GM19397 (cell line): ENCODE results near the gene TEKTIP1.
"Not testable (repeated sequence)": the region's sequence is repeated elsewhere in the genome, so short reads cannot be mapped to it uniquely, and the experiment has no call there.

Source experiments
- ATAC-seq: cut with Tn5 transposase; IDR thresholded peaks from one replicate; pipeline ENCODE4 v1.9.1; 2021; ENCODE audit warnings: mild to moderate bottlenecking, moderate library complexity; ENCODE audit not compliant: unreplicated experiment

The TEKTIP1 gene

DNA sequence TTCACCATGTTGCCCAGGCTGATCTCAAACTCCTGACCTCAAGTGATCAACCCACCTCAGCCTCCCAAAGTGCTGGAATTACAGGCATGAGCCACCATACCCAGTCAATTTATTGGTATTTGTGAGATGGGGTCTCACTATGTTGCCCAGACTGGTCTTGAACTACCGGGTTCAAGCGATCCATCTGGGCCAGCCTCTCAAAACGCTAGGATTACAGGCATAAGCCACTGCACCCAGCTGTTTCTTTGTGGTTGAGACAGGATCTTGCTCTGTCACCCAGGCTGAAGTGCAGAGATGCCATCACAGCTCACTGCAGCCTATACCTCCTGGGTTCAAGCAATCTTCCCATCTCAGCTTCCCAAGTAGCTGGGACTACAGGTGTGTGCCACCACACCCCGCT is 42.8 kb downstream of the TEKTIP1 start:
- ATAC-seq, result not testable (repeated sequence)

DNA sequence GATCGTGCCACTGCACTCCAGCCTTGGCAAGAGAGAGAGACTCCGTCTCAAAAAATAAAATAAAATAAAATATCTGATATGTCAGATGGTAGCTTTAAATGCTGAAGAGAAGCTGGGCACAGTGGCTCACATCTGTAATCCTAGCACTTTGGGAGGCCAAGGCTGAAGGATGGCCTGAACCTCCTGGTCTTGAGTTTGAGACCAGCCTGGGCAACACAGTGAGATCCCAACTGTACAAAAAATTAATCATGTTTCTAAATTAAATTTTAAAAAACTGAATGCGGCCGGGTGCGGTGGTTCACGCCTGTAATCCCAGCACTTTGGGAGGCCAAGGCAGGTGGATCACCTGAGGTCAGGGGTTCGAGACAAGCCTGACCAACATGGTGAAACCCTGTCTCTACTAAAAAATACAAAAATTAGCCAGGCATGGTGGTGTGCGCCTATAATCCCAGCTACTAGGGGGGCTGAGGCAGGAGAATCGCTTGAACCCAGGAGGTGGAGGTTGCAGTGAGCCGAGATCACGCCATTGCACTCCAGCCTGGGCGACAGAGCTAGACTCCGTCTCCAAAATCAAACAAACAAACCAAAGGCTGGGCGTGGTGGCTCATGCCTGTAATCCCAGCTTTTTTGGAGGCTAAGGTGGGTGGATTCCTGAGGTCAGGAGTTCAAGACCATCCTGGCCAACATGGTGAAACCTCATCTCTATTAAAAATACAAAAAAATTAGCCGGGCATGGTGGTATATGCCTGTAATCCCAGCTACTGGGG is 45.2 kb downstream of the TEKTIP1 start:
- not testable (repeated sequence) for ATAC-seq

DNA sequence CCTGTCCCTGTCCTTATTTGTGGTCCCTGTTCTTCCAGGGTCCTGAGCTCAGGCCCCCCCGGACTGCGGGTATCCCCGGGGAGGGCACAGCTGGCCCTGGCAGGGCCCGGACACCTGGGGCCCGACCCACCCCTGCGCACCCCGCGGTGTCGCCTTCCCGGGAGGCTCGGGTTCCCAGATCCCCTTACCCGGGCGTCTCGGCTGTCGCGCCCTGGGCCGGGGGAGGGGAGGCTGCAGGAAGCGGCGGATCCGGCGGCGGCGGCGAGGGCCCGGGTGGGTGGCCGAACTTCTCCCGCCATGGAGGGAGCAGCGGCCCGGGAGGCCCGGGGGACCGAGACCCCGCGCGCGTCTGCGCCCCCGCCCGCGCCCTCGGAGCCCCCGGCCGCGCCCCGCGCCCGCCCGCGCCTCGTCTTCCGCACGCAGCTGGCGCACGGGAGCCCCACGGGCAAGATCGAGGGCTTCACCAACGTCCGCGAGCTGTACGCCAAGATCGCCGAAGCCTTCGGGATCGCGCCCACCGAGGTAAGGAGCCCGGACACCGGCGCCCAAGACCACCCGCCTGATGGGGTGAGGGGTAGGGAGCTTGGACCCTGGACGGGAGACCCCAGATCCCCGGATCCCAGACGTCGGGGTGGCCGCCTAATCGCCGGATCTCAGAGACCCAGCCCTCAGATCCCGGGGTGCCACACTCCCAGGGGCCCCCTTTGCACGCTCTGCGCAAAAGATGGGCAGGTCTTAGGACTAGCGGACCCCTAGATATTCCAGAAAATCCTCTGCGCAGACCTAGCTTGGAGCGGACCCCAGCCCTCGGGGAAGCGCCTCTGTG is 46.5 kb downstream of the TEKTIP1 start, which contains the start of gene GIPC3:
Gene GIPC3, plus strand, starts transcription at position 178 of the 826 bp plus-strand sequence. Its CDS starts 120 bp downstream, at position 298.
- no peak for ATAC-seq

DNA sequence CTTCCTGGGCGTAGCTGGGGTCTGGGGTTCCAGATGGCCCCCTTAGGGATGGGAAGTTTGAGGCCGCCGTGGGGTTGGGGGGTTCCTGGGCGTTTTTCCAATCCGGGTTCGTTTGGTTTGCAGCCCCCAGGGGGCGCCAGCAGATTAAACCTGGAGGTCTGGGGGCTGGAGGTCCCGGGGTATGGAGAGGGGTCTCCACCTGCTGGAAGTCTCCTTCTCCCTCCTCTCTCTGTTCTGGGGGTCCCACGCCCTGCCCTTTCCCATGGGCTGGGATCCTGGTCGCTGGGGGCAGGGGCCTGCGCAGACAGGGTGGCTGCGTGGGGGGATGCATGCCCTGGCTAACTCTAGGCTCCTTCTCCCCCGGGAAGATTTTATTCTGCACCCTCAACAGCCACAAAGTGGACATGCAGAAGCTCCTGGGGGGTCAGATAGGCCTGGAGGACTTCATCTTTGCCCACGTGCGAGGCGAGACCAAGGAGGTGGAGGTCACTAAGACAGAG is 47.2 kb downstream of the TEKTIP1 start:
- ATAC-seq, result no peak

DNA sequence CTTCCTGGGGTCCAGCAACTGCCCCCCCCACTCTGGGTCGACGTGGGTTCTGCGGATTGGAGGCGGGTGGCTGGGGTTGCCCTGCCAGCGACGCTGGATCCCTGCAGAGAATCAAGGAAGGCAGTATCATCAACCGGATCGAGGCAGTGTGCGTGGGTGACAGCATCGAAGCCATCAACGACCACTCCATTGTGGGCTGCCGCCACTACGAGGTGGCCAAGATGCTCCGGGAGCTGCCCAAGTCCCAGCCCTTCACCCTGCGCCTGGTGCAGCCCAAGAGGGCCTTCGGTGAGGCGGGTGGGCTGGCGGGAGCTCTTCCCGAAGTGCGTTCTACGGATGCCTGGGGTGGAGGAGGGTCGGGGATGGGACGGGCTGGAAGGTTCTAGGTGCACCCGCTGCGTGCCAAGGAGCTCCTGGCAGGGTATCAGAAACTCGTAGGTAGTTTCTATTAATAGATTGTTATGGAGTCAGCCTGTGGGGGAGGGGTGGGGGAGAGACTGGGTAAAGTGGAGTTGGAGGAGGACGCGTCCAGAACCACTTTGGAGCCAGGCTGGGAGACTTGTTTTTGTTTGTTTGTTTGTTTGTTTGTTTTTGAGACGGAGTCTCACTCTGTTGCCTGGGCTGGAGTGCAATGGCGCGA is 47.9 kb downstream of the TEKTIP1 start:
- no peak for ATAC-seq

DNA sequence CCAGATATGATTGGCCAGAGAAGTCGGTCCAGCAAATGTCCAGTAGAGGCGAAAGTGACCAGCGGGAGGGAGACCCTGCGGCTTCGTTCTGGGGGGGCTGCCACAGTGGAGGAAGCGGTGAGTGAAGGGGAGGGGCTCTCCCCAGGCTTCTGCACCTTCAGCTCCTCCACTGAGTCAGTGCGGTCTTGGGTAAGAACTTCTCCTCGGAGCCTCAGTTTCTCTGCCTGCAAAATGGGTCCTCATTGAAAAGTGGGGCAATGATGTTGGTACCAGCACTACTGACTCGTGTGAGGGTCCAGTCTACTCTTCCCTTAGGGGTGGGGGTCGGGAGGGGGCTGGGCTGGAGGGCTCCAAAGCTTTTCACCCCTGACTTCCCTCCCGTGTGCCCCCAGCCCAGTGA is 50.5 kb downstream of the TEKTIP1 start:
- ATAC-seq, result no peak

DNA sequence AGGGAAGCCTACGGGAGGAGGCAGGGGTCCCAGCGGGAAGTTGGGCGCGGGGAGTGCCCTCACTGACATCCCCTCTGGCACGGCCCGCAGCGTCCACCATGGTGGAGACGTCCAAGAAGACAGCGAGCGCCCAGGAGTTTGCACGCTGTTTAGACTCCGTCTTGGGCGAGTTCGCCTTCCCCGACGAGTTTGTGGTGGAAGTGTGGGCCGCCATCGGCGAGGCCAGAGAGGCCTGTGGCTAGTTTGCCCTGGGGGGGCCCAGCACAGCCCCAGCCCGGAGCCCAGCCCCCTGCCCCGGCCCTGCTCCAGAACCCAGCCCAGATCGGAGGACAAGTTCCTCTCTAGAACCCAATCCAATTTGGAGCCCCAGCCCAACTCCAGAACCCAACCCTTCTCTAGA is 51.0 kb downstream of the TEKTIP1 start:
- no peak for ATAC-seq

DNA sequence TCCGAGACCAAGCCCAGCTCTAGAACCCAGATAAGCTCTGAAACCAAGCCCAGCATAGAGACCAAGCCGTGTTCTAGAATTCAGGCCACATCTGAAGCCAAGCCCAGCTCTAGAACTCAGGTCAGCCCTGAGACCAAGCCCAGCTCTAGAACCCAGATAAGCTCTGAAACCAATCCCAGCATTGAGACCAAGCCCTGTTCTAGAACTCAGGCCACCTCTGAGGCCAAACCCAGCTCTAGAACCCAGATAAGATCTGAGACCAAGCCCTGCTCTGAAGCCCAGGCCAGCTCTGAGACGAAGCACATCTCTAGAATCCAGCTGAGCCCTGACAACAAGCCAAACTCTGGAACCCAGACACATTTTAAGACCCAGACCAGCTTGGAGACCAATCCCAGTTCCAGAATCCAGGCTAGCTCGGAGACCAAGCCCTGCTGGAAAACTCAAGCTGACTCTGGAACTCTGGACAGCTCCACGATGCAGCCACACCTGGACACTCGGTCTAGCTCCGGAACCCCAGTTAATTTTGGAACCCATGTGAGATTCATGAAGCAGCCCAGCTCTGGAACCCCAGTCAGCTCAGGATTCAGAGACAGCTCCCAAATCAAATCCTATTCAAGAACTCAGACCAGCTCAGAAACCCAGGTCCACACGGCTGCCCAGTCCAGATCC is 52.2 kb downstream of the TEKTIP1 start:
- no peak for ATAC-seq

DNA sequence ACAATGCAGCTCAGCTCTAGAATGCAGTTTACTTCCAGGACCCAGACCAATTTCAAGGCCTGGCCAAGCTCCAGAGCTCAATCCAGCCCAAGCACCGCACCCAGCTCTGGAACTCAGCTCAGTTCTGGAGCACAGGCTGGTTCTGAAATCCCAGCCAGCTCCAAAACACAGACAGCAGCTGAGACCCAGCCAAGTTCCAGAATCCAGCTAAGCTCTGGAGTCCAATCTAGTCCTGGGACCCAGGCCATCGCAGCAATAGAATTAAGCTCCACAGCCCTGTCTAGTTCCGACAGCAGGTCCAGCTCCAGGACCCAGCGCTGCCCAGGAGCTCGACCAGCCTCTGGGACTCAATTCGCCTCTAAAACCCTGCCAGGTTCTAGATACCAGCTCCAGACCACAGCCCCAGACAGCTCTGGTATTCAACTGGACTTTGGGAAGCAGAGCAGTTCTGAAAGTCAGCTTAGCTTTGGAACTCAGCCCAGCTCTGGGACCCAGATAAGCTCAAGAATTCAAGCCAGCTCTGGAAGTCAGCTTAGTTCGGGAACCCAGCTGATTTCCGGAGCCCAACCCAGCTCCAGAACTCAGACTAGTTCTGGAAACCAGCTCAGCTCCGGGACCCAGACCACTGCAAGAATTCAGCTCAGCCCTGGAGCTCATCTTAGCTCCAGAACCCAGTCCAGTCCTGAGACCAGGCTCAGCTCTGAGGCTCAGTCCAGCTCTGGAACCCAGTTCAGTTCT is 53.1 kb downstream of the TEKTIP1 start:
- ATAC-seq, result no peak

DNA sequence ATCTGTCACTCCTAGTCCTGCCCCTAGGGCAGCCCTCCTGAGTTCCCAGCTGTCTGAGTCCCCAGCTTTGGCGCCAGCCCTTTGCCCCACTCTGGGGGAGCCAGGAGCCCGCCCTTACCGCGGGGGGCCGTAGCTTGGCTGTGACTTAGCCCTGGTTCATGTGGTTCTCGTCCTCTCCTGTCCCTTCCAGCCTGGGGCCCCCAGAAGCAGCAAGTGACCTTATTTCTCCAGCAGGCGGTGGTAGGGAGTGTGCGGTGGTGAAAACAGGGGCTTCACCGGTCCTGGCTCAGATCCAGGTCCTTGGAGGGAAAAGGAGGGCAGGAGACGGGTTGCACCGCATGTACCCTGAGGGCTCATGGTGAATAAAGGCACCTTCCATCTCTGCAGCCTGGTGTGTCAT is 54.2 kb downstream of the TEKTIP1 start:
- ATAC-seq, result no peak
